Measurements from ENCODE around the gene FASTKD1. TPM values are rescaled to one million over a fixed set of nuclear protein-coding genes. Genes with fewer than 3 reads are reported as not detected.
"Not testable (repeated sequence)": the region's sequence is repeated elsewhere in the genome, so short reads cannot be mapped to it uniquely, and the experiment has no call there.

FASTKD1 gene
- total RNA-seq, 1 donor from 2014 or later: 61.5 TPM

DNA sequence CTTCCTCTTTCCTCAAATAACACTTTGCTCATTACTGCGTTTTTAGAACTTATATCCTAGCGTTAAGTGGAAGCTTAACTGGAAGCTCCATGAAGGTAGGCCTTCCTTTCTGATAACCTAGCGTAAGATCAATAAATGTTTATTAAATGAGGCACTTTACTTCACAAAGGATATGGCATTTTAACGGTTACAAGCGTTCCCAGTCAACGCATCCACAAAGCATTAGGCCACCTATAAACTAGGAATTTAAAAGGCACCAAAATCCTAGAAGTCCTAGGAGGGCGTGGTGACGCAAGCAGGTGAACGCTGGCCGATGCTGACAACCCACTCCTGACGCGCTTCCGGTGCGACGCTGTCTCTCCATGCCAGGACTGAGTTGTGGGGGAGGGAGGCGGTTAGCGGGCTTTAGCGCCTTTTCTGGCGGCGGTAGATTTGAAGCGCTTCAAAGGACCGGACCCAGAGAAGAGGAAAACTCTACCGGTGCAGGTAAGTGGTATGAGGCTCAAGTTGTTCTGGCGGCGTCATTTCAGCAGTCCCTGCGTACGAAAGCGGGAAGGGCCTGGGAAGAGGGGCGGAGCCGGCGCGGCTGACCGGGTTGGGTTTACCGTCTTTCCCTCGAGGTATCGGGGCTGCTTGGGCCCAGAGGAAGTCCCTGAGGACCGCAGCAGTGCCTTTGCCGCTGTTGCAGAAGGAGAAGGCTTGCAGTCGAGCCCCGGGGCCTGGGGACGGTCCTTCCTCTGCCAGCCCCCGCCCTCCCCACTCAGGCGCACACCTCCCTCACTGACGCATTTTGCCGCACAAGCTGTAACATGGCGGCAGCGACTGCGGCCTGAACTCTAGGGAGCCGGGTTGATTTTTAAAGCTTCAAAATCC lies 10.6 kb upstream of the FASTKD1 start, which contains the start of gene PPIG:
TSS of gene PPIG (plus strand) at position 347 of the 873 bp plus-strand sequence. CDS start 19,691 bp downstream, outside the sequence.
- Mint-ChIP-seq H3K36me3 (ENCODE audit: low read depth) (peaks cover 21% of the 10 kb centered on the region), H3K9me3 (peaks cover 18% of the 10 kb centered on the region), H3K4me1 (ENCODE audit: low read depth) (peaks cover 19% of the 10 kb centered on the region), H3K4me3 (ENCODE audit: low read depth) (peak within 1 kb of the TSS; percentile 98), H3K27ac (peak within 1 kb of the TSS; percentile 99), H3K27me3 (ENCODE audit: low read depth) (peaks cover 2% of the 10 kb centered on the region)
- intact Hi-C loops (cut with micrococcal nuclease): loop anchor here (1.0 kb wide), 2 partner anchors 11 to 110 kb away; partner anchors contain the start of genes CFAP210, FASTKD1 and PHOSPHO2
- DNase-seq (ENCODE audit: low spot score): peak; percentile 79

- Mint-ChIP-seq H3K4me3 (ENCODE audit: low read depth) (no peak overlapping the region), H3K36me3 (ENCODE audit: low read depth) (peaks cover 17% of the 10 kb centered on the region), H3K4me1 (ENCODE audit: low read depth) (peaks cover 15% of the 10 kb centered on the region), H3K27ac (no peak overlapping the region), H3K27me3 (ENCODE audit: low read depth) (peaks cover 7% of the 10 kb centered on the region), H3K9me3 (peaks cover 18% of the 10 kb centered on the region)
- intact Hi-C loops (cut with micrococcal nuclease): no loop called here
- no peak for DNase-seq (ENCODE audit: low spot score)
Observed at GRCh38 chr2:169583518-169583917, 9.9 kb upstream of the FASTKD1 start.

DNA sequence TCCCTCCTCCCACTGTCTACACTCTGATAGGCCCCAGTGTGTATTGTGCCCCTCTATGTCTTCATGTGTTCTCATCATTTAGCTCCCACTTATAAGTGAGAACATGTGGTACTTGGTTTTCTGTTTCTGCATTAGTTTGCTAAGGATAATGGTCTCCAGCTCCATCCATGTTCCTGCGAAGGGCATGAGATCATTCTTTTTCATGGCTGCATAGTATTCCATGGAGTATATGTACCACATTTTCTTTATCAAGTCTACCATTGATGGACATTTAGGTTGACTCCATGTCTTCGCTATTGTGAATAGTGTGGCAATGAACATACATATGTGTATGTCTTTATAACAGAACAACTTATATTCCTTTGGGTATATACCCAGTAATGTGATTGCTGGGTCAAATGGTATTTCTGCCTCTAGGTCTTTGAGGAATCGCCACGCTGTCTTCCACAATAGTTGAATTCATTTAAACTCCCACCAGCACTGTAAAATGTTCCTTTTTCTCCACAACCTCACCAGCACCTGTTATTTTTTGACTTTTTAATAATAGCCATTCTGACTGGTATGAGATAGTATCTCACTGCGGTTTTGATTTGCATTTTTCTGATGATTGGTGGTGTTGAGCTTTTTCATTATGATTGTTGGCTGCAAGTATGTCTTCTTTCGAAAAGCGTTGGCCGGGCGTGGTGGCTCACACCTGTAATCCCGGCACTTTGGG lies 9.0 kb upstream of the FASTKD1 start:
- H3K4me3 Mint-ChIP-seq (ENCODE audit: low read depth); intact Hi-C loops (cut with micrococcal nuclease); H3K27ac Mint-ChIP-seq: not testable (repeated sequence)

GRCh38 chr2:169579044-169579443 lies 5.4 kb upstream of the FASTKD1 start:
- H3K36me3 Mint-ChIP-seq (ENCODE audit: low read depth): peaks cover 3% of the 10 kb centered on the region
- H3K27ac Mint-ChIP-seq: no peak overlapping the region

More for the DNA sequence above, 9.0 kb upstream of the FASTKD1 start:
- DNase-seq (ENCODE audit: low spot score); H3K27me3 Mint-ChIP-seq (ENCODE audit: low read depth): not testable (repeated sequence)
- Mint-ChIP-seq H3K4me1 (ENCODE audit: low read depth) (peaks cover 15% of the 10 kb centered on the region), H3K36me3 (ENCODE audit: low read depth) (peaks cover 17% of the 10 kb centered on the region), H3K9me3 (peaks cover 18% of the 10 kb centered on the region)

GRCh38 chr2:169575264-169575663 lies 1.6 kb upstream of the FASTKD1 start:
- H3K27ac Mint-ChIP-seq; H3K9me3 Mint-ChIP-seq; DNase-seq (ENCODE audit: low spot score); H3K27me3 Mint-ChIP-seq (ENCODE audit: low read depth); intact Hi-C loops (cut with micrococcal nuclease); H3K4me3 Mint-ChIP-seq (ENCODE audit: low read depth): not testable (repeated sequence)
- peaks cover 13% of the 10 kb centered on the region for H3K4me1 Mint-ChIP-seq (ENCODE audit: low read depth)
- peaks cover 11% of the 10 kb centered on the region for H3K36me3 Mint-ChIP-seq (ENCODE audit: low read depth)

More at GRCh38 chr2:169579044-169579443, 5.4 kb upstream of the FASTKD1 start:
- peaks cover 7% of the 10 kb centered on the region for H3K27me3 Mint-ChIP-seq (ENCODE audit: low read depth)
- H3K9me3 Mint-ChIP-seq: peaks cover 15% of the 10 kb centered on the region
- no peak overlapping the region for H3K4me3 Mint-ChIP-seq (ENCODE audit: low read depth)
- no peaks in the 10 kb centered on the region for H3K4me1 Mint-ChIP-seq (ENCODE audit: low read depth)
- DNase-seq (ENCODE audit: low spot score): no peak
- intact Hi-C loops (cut with micrococcal nuclease): no loop called here

DNA sequence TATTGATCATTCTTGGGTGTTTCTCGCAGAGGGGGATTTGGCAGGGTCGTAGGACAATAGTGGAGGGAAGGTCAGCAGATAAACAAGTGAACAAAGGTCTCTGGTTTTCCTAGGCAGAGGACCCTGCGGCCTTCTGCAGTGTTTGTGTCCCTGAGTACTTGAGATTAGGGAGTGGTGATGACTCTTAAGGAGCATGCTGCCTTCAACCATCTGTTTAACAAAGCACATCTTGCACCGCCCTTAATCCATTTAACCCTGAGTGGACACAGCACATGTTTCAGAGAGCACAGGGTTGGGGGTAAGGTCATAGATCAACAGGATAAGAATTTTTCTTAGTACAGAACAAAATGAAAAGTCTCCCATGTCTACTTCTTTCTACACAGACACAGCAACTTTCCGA lies 874 bp upstream of the FASTKD1 start:
- DNase-seq (ENCODE audit: low spot score); H3K27me3 Mint-ChIP-seq (ENCODE audit: low read depth); H3K9me3 Mint-ChIP-seq; H3K27ac Mint-ChIP-seq: not testable (repeated sequence)
- peaks cover 16% of the 10 kb centered on the region for H3K36me3 Mint-ChIP-seq (ENCODE audit: low read depth)
- intact Hi-C loops (cut with micrococcal nuclease): loop anchor here (5.0 kb wide), 1 partner anchor 253 kb away; the partner anchor contains the start of gene UBR3
- H3K4me1 Mint-ChIP-seq (ENCODE audit: low read depth): peaks cover 15% of the 10 kb centered on the region
- H3K4me3 Mint-ChIP-seq (ENCODE audit: low read depth): peak overlapping the region; percentile 55

- peaks cover 18% of the 10 kb centered on the region for H3K4me1 Mint-ChIP-seq (ENCODE audit: low read depth)
- peak overlapping the region; percentile 91 for H3K27ac Mint-ChIP-seq
- peaks cover 4% of the 10 kb centered on the region for H3K27me3 Mint-ChIP-seq (ENCODE audit: low read depth)
- H3K9me3 Mint-ChIP-seq: no peaks in the 10 kb centered on the region
- intact Hi-C loops (cut with micrococcal nuclease): loop anchor here (1.0 to 5.0 kb wide), 3 partner anchors 10 to 253 kb away; partner anchors contain the start of genes PPIG and UBR3
- peaks cover 21% of the 10 kb centered on the region for H3K36me3 Mint-ChIP-seq (ENCODE audit: low read depth)
- peak overlapping the region; percentile 97 for H3K4me3 Mint-ChIP-seq (ENCODE audit: low read depth)
- no peak for DNase-seq (ENCODE audit: low spot score)
Observed at GRCh38 chr2:169573974-169574299, 272 bp upstream of the FASTKD1 start.

DNA sequence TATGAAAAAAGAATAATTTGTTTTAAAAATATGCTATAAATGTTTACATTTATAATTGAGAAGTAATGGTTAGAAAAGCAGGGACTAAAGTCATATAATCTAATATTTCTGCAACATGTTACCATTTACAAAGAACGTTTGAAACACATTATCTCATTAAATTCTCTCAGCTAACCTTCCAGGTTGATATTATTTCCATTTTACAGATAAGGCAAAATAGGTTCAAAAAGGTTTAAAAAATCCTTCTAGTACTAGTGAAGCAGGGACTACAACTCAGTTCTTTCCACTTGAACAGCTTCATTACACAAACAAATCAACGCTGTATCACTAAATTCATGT lies 875 bp downstream of the FASTKD1 start:
- H3K27ac Mint-ChIP-seq: peak overlapping the region; percentile 91
- H3K4me3 Mint-ChIP-seq (ENCODE audit: low read depth): peak overlapping the region; percentile 97
- no peaks in the 10 kb centered on the region for H3K9me3 Mint-ChIP-seq
- no peak for DNase-seq (ENCODE audit: low spot score)
- peaks cover 27% of the 10 kb centered on the region for H3K36me3 Mint-ChIP-seq (ENCODE audit: low read depth)
- intact Hi-C loops (cut with micrococcal nuclease): loop anchor here (1.0 to 5.0 kb wide), 3 partner anchors 12 to 255 kb away; partner anchors contain the start of genes PPIG and UBR3
- H3K4me1 Mint-ChIP-seq (ENCODE audit: low read depth): peaks cover 20% of the 10 kb centered on the region
- no peaks in the 10 kb centered on the region for H3K27me3 Mint-ChIP-seq (ENCODE audit: low read depth)

DNA sequence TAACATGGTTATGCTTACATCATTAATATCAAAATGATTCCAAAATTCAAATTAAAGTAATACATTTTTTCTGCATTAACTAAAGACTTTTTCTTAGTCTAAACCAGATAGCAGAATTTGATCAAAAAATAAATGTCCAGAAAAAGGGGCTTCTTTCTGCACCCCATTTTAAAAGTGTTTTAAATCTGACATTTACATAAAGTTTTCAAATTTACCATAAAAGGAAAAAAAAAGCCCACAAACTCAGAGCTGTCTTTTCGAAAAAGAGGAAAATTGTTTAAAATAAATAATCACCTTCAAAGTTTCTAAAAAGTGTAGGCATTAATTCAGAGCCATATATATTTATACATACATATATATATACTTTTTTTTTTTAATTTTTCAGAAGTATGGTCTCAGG lies 1.5 kb downstream of the FASTKD1 start:
- Mint-ChIP-seq H3K27me3 (ENCODE audit: low read depth) (no peaks in the 10 kb centered on the region), H3K36me3 (ENCODE audit: low read depth) (peaks cover 33% of the 10 kb centered on the region), H3K9me3 (no peaks in the 10 kb centered on the region), H3K27ac (no peak overlapping the region), H3K4me3 (ENCODE audit: low read depth) (no peak overlapping the region), H3K4me1 (ENCODE audit: low read depth) (peaks cover 22% of the 10 kb centered on the region)
- no peak for DNase-seq (ENCODE audit: low spot score)
- intact Hi-C loops (cut with micrococcal nuclease): loop anchor here (5.0 kb wide), 1 partner anchor 255 kb away; the partner anchor contains the start of gene UBR3

DNA sequence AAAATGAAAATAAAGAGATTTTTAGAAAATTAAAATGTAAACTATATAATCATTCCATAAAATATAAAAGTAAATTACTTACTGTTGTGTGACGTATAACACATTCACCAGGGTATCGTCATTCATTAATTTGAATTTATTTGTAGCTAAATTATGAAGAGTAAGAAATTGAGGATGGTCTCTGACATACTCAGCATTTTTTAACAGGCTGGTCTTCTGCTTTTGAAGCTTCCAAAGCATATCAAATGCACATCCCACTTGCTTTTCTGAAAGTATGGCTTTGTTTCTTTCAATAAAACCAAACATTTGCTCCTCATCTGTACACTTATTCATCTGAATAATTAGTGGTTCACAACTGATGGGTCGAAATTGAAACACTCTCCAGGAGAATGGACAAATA lies 2.1 kb downstream of the FASTKD1 start:
- Mint-ChIP-seq H3K4me3 (ENCODE audit: low read depth) (no peak overlapping the region), H3K4me1 (ENCODE audit: low read depth) (peaks cover 22% of the 10 kb centered on the region), H3K27ac (no peak overlapping the region), H3K9me3 (no peaks in the 10 kb centered on the region), H3K27me3 (ENCODE audit: low read depth) (no peaks in the 10 kb centered on the region), H3K36me3 (ENCODE audit: low read depth) (peaks cover 34% of the 10 kb centered on the region)
- intact Hi-C loops (cut with micrococcal nuclease): loop anchor here (5.0 kb wide), 1 partner anchor 256 kb away; the partner anchor contains the start of gene UBR3
- no peak for DNase-seq (ENCODE audit: low spot score)

DNA sequence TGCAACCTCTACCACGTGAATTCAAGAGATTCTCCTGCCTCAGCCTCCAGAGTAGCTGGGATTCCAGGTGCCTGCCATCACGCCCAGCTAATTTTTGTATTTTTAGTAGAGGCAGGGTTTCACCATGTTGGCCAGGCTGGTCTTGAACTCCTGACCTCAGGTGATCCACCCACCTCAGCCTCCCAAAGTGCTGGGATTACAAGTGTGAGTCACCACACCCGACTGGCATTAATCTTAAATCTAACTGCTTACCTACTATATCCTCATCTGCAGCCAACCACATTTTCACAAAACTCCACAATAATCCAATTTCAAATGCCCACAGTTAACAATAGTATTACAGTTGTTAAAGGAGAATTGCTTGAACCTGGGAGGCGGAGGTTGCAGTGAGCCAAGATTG lies 2.9 kb downstream of the FASTKD1 start:
- intact Hi-C loops (cut with micrococcal nuclease): loop anchor here (5.0 kb wide), 1 partner anchor 257 kb away; the partner anchor contains the start of gene UBR3
- Mint-ChIP-seq H3K4me1 (ENCODE audit: low read depth) (peaks cover 22% of the 10 kb centered on the region), H3K36me3 (ENCODE audit: low read depth) (peaks cover 38% of the 10 kb centered on the region)
- H3K9me3 Mint-ChIP-seq; H3K27me3 Mint-ChIP-seq (ENCODE audit: low read depth); H3K4me3 Mint-ChIP-seq (ENCODE audit: low read depth); H3K27ac Mint-ChIP-seq; DNase-seq (ENCODE audit: low spot score): not testable (repeated sequence)

DNA sequence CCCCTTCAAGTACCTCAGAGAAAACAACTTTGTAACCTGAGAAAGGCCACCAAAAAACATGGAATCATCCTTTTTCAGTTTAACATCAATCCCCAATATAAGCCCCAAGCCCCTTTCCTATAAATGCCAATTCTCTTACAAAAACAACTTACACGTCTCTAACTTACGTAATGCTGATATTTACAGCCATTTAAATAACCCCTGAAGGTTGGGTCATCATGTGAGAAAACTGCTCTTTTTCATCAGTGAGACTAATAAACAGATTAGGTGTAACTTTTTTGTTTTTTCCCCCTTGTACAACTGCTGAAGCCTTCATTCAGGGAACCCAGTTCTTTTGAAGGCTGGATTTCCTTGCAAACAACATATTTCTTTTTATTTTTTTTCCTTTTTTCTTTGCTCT lies 3.7 kb downstream of the FASTKD1 start:
- Mint-ChIP-seq H3K36me3 (ENCODE audit: low read depth) (peaks cover 44% of the 10 kb centered on the region), H3K27ac (no peak overlapping the region), H3K9me3 (no peaks in the 10 kb centered on the region), H3K4me3 (ENCODE audit: low read depth) (no peak overlapping the region), H3K4me1 (ENCODE audit: low read depth) (peaks cover 22% of the 10 kb centered on the region), H3K27me3 (ENCODE audit: low read depth) (no peaks in the 10 kb centered on the region)
- DNase-seq (ENCODE audit: low spot score): no peak
- intact Hi-C loops (cut with micrococcal nuclease): loop anchor here (5.0 kb wide), 1 partner anchor 257 kb away; the partner anchor contains the start of gene UBR3

Measured in activated T-helper 2 cell treated with anti-CD3 and anti-CD28 coated beads, Interferon-gamma antibody, Interleukin-2, Interleukin-4, amounts not matched to agents 10 μg/mL and 5 μg/mL and 100 μg/mL, durations not matched to agents 14 hours and 24 hours and 36 hours (primary cell).